ENCODE data around the gene FBXO34.
"Not testable (repeated sequence)": the region's sequence is repeated elsewhere in the genome, so short reads cannot be mapped to it uniquely, and the experiment has no call there.

FBXO34 gene

GRCh38 chr14:55339770-55340169, 68.5 kb downstream of the FBXO34 start:
- no peak for DNase-seq
- Histone ChIP-seq H3K27me3 (ENCODE audit: insufficient read depth, low read length, poor library complexity) (no peaks in the 10 kb centered on the region), H3K36me3 (ENCODE audit: insufficient read depth, low read length) (no peaks in the 10 kb centered on the region), H3K79me2 (ENCODE audit: insufficient read depth, low read length) (peaks cover 91% of the 10 kb centered on the region), H3K4me2 (ENCODE audit: insufficient read depth, low read length) (no peak overlapping the region), H3K9ac (ENCODE audit: low read depth, low read length) (no peak overlapping the region), H2AFZ (ENCODE audit: low read depth, low read length) (no peak overlapping the region), H3K4me3 (ENCODE audit: low read depth in 1 of 2, low read length in 2 of 2) (no peak overlapping the region), H3K4me1 (ENCODE audit: insufficient read depth, low read length) (no peaks in the 10 kb centered on the region), H4K20me1 (ENCODE audit: insufficient read depth, low read length) (peaks cover 12% of the 10 kb centered on the region; the same call in 1 of the 2 replicates), H3K9me3 (ENCODE audit: insufficient read depth, low read length, severe bottlenecking) (no peaks in the 10 kb centered on the region), H3K27ac (ENCODE audit: low read length) (no peak overlapping the region)
- TF ChIP-seq EZH2 (IDR thresholded peaks at IDR 0.05; ENCODE audit: borderline replicate concordance, low read depth, low read length, severe bottlenecking), result no peak
- TF ChIP-seq, protein P1, sequence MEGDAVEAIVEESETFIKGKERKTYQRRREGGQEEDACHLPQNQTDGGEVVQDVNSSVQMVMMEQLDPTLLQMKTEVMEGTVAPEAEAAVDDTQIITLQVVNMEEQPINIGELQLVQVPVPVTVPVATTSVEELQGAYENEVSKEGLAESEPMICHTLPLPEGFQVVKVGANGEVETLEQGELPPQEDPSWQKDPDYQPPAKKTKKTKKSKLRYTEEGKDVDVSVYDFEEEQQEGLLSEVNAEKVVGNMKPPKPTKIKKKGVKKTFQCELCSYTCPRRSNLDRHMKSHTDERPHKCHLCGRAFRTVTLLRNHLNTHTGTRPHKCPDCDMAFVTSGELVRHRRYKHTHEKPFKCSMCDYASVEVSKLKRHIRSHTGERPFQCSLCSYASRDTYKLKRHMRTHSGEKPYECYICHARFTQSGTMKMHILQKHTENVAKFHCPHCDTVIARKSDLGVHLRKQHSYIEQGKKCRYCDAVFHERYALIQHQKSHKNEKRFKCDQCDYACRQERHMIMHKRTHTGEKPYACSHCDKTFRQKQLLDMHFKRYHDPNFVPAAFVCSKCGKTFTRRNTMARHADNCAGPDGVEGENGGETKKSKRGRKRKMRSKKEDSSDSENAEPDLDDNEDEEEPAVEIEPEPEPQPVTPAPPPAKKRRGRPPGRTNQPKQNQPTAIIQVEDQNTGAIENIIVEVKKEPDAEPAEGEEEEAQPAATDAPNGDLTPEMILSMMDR (IDR thresholded peaks at IDR 0.05; ENCODE audit: borderline replicate concordance, extremely low read depth, low read length, poor library complexity, severe bottlenecking), result no peak
- ATAC-seq (ENCODE audit: insufficient read depth, low read depth), result no peak

GRCh38 chr14:55340482-55340881, 69.3 kb downstream of the FBXO34 start:
- ATAC-seq (ENCODE audit: insufficient read depth, low read depth), result no peak
- TF ChIP-seq, protein P1 (IDR thresholded peaks at IDR 0.05; ENCODE audit: borderline replicate concordance, extremely low read depth, low read length, poor library complexity, severe bottlenecking), result no peak
- no peak for TF ChIP-seq EZH2 (IDR thresholded peaks at IDR 0.05; ENCODE audit: borderline replicate concordance, low read depth, low read length, severe bottlenecking)
- Histone ChIP-seq H3K9me3 (ENCODE audit: insufficient read depth, low read length, severe bottlenecking) (no peaks in the 10 kb centered on the region), H3K4me1 (ENCODE audit: insufficient read depth, low read length) (no peaks in the 10 kb centered on the region), H3K27ac (ENCODE audit: low read length) (no peak overlapping the region), H2AFZ (ENCODE audit: low read depth, low read length) (no peak overlapping the region), H3K4me3 (ENCODE audit: low read depth in 1 of 2, low read length in 2 of 2) (no peak overlapping the region), H3K36me3 (ENCODE audit: insufficient read depth, low read length) (no peaks in the 10 kb centered on the region), H3K4me2 (ENCODE audit: insufficient read depth, low read length) (no peak overlapping the region), H4K20me1 (ENCODE audit: insufficient read depth, low read length) (peaks cover 15% of the 10 kb centered on the region; the same call in 1 of the 2 replicates), H3K27me3 (ENCODE audit: insufficient read depth, low read length, poor library complexity) (no peaks in the 10 kb centered on the region), H3K79me2 (ENCODE audit: insufficient read depth, low read length) (peaks cover 91% of the 10 kb centered on the region), H3K9ac (ENCODE audit: low read depth, low read length) (no peak overlapping the region)
- no peak for DNase-seq

GRCh38 chr14:55341781-55342180, 70.6 kb downstream of the FBXO34 start:
- H3K4me3 ChIP-seq (ENCODE audit: low read depth in 1 of 2, low read length in 2 of 2), result no peak overlapping the region
- no peak overlapping the region for H2AFZ ChIP-seq (ENCODE audit: low read depth, low read length)
- DNase-seq (no peak), ATAC-seq (ENCODE audit: insufficient read depth, low read depth) (no peak)
- peaks cover 17% of the 10 kb centered on the region; the same call in 1 of the 2 replicates for H4K20me1 ChIP-seq (ENCODE audit: insufficient read depth, low read length)
- H3K4me2 ChIP-seq (ENCODE audit: insufficient read depth, low read length), result no peak overlapping the region
- no peaks in the 10 kb centered on the region for H3K4me1 ChIP-seq (ENCODE audit: insufficient read depth, low read length)
- no peaks in the 10 kb centered on the region for H3K27me3 ChIP-seq (ENCODE audit: insufficient read depth, low read length, poor library complexity)
- peaks cover 90% of the 10 kb centered on the region for H3K79me2 ChIP-seq (ENCODE audit: insufficient read depth, low read length)
- H3K9me3 ChIP-seq (ENCODE audit: insufficient read depth, low read length, severe bottlenecking), result no peaks in the 10 kb centered on the region
- H3K9ac ChIP-seq (ENCODE audit: low read depth, low read length), result no peak overlapping the region
- no peak for TF ChIP-seq EZH2 (IDR thresholded peaks at IDR 0.05; ENCODE audit: borderline replicate concordance, low read depth, low read length, severe bottlenecking)
- TF ChIP-seq, protein P1 (IDR thresholded peaks at IDR 0.05; ENCODE audit: borderline replicate concordance, extremely low read depth, low read length, poor library complexity, severe bottlenecking), result no peak
- no peak overlapping the region for H3K27ac ChIP-seq (ENCODE audit: low read length)
- no peaks in the 10 kb centered on the region for H3K36me3 ChIP-seq (ENCODE audit: insufficient read depth, low read length)

DNA sequence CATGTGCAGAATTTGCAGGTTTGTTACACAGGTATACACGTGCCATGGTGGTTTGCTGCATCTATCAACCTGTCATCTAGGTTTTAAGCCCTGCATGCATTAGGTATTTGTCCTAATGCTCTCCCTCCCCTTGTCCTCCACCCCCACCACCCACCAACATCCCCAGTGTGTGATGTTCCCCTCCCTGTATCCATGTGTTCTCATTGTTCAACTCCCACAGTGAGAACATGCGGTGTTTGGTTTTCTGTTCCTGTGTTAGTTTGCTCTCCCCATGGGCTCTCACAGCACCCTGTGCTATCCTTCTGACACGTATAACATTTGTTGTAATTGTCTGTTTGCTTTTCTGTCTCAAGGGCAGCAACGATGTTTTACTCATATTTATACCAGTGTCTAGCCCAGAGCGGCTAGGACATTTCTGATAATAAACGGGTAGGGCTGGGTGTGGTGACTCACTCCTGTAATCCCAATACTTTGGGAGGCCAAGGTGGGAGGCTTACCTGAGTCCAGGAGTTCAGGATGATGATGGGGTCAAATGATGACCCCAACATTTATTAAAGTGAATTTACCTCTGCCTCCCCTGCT, 73.5 kb downstream of the FBXO34 start:
- H3K4me3 ChIP-seq (ENCODE audit: low read depth in 1 of 2, low read length in 2 of 2); H3K4me2 ChIP-seq (ENCODE audit: insufficient read depth, low read length); ATAC-seq (ENCODE audit: insufficient read depth, low read depth); H2AFZ ChIP-seq (ENCODE audit: low read depth, low read length); H3K4me1 ChIP-seq (ENCODE audit: insufficient read depth, low read length); H3K36me3 ChIP-seq (ENCODE audit: insufficient read depth, low read length); DNase-seq; H3K9me3 ChIP-seq (ENCODE audit: insufficient read depth, low read length, severe bottlenecking); H3K27ac ChIP-seq (ENCODE audit: low read length); H3K27me3 ChIP-seq (ENCODE audit: insufficient read depth, low read length, poor library complexity); H3K9ac ChIP-seq (ENCODE audit: low read depth, low read length): not testable (repeated sequence)
- H3K79me2 ChIP-seq (ENCODE audit: insufficient read depth, low read length), result peaks cover 93% of the 10 kb centered on the region
- H4K20me1 ChIP-seq (ENCODE audit: insufficient read depth, low read length), result peaks cover 25% of the 10 kb centered on the region
